ENCODE data around the gene P2RY2. TPM values are rescaled to one million over a fixed set of nuclear protein-coding genes. Genes with fewer than 3 reads are reported as not detected.

The P2RY2 gene
- total and polyA plus RNA-seq, 4 donors: 1.8 to 3.7 (median 2.2) TPM

DNA sequence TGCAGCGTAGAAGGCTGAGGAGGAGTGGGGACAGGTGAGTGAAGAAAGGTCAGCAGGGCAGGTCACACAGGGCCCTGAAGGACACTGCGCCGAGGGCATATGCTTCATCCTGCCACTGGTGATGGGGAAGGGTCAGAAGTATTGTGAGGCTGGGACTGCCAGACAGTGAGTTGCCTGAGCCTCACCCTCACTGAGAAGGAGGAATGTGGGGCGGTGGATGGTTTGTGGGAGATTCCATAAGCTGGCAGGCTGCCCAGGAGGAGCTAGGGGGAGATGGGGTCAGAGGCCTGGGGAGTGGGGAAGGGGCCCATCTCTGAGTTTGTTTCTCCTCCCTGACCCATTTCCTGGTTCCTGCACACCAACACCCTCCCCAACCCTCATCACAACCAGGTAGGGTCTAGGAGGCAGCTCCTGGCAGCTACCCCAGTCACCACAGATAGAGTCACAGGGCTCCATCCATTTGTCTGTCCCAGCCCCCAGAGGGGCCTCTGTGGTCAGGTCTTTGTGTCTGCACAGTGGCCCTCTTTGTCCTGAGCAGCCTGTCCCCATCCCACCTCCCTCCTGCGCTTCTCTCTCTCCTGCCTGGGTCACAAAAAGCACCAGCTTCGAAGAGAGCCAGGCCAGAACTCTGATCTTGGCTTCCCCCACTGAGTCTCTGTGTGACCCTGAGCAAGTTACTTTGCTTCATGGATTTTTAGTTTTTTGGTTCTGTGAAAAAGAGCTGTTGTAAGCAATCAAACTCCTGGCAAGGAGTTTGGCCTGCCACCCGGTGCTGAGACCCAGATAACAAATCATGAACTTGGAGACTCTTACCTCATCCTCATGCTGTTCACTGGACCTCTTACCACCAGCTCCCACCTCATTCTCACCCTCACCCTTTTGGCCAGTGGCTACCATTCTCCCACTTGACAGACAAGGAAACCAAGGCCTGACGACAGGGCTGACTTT lies 4.6 kb upstream of the P2RY2 start:
- WGBS: 91% methylated on average over 8 of the region's 8 CpGs
- H3K9ac ChIP-seq (ENCODE audit: low read depth in 1 of 2, low read length in 2 of 2): no peak overlapping the region
- no peak overlapping the region for H3K27ac ChIP-seq (ENCODE audit: low read depth in 1 of 2, low read length in 2 of 2)
- TF ChIP-seq, protein P1, sequence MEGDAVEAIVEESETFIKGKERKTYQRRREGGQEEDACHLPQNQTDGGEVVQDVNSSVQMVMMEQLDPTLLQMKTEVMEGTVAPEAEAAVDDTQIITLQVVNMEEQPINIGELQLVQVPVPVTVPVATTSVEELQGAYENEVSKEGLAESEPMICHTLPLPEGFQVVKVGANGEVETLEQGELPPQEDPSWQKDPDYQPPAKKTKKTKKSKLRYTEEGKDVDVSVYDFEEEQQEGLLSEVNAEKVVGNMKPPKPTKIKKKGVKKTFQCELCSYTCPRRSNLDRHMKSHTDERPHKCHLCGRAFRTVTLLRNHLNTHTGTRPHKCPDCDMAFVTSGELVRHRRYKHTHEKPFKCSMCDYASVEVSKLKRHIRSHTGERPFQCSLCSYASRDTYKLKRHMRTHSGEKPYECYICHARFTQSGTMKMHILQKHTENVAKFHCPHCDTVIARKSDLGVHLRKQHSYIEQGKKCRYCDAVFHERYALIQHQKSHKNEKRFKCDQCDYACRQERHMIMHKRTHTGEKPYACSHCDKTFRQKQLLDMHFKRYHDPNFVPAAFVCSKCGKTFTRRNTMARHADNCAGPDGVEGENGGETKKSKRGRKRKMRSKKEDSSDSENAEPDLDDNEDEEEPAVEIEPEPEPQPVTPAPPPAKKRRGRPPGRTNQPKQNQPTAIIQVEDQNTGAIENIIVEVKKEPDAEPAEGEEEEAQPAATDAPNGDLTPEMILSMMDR (IDR thresholded peaks at IDR 0.05; ENCODE audit: low read depth, low read length, missing input control): no peak
- TF ChIP-seq TAF1 (conservative IDR thresholded peaks at IDR 0.05): no peak
- TF ChIP-seq JUND (IDR thresholded peaks at IDR 0.05): no peak
- no peak for TF ChIP-seq RXRA (IDR thresholded peaks at IDR 0.05)
- TF ChIP-seq FOXA1 (IDR thresholded peaks at IDR 0.05): no peak
- TF ChIP-seq GABPA (IDR thresholded peaks at IDR 0.05 in 1 of 2, conservative IDR thresholded peaks at IDR 0.05 in 1 of 2): no peak
- no peak for TF ChIP-seq FOXA2 (IDR thresholded peaks at IDR 0.05)
- no peak for TF ChIP-seq RAD21 (IDR thresholded peaks at IDR 0.05)
- TF ChIP-seq HNF4G (IDR thresholded peaks at IDR 0.05): no peak
- TF ChIP-seq, protein P2, sequence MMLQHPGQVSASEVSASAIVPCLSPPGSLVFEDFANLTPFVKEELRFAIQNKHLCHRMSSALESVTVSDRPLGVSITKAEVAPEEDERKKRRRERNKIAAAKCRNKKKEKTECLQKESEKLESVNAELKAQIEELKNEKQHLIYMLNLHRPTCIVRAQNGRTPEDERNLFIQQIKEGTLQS (IDR thresholded peaks at IDR 0.05): no peak
- no peak for TF ChIP-seq SP1 (IDR thresholded peaks at IDR 0.05)
- TF ChIP-seq NR2F2 (IDR thresholded peaks at IDR 0.05): no peak
- TF ChIP-seq, protein P3, sequence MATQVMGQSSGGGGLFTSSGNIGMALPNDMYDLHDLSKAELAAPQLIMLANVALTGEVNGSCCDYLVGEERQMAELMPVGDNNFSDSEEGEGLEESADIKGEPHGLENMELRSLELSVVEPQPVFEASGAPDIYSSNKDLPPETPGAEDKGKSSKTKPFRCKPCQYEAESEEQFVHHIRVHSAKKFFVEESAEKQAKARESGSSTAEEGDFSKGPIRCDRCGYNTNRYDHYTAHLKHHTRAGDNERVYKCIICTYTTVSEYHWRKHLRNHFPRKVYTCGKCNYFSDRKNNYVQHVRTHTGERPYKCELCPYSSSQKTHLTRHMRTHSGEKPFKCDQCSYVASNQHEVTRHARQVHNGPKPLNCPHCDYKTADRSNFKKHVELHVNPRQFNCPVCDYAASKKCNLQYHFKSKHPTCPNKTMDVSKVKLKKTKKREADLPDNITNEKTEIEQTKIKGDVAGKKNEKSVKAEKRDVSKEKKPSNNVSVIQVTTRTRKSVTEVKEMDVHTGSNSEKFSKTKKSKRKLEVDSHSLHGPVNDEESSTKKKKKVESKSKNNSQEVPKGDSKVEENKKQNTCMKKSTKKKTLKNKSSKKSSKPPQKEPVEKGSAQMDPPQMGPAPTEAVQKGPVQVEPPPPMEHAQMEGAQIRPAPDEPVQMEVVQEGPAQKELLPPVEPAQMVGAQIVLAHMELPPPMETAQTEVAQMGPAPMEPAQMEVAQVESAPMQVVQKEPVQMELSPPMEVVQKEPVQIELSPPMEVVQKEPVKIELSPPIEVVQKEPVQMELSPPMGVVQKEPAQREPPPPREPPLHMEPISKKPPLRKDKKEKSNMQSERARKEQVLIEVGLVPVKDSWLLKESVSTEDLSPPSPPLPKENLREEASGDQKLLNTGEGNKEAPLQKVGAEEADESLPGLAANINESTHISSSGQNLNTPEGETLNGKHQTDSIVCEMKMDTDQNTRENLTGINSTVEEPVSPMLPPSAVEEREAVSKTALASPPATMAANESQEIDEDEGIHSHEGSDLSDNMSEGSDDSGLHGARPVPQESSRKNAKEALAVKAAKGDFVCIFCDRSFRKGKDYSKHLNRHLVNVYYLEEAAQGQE (IDR thresholded peaks at IDR 0.05): no peak
- TF ChIP-seq, protein P4, sequence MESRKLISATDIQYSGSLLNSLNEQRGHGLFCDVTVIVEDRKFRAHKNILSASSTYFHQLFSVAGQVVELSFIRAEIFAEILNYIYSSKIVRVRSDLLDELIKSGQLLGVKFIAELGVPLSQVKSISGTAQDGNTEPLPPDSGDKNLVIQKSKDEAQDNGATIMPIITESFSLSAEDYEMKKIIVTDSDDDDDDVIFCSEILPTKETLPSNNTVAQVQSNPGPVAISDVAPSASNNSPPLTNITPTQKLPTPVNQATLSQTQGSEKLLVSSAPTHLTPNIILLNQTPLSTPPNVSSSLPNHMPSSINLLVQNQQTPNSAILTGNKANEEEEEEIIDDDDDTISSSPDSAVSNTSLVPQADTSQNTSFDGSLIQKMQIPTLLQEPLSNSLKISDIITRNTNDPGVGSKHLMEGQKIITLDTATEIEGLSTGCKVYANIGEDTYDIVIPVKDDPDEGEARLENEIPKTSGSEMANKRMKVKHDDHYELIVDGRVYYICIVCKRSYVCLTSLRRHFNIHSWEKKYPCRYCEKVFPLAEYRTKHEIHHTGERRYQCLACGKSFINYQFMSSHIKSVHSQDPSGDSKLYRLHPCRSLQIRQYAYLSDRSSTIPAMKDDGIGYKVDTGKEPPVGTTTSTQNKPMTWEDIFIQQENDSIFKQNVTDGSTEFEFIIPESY (IDR thresholded peaks at IDR 0.05): no peak
- TF ChIP-seq, protein P5, sequence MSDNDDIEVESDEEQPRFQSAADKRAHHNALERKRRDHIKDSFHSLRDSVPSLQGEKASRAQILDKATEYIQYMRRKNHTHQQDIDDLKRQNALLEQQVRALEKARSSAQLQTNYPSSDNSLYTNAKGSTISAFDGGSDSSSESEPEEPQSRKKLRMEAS (IDR thresholded peaks at IDR 0.05): no peak
- TF ChIP-seq HNF4A (conservative IDR thresholded peaks at IDR 0.05): no peak
- H3K4me3 ChIP-seq (ENCODE audit: low read depth in 1 of 3, low read length in 3 of 3): no peak overlapping the region
- H3K27me3 ChIP-seq (ENCODE audit: control insufficient read depth in 4 of 4, insufficient read depth in 4 of 4, low read length in 3 of 4): no peaks in the 10 kb centered on the region
- no peaks in the 10 kb centered on the region for H3K9me3 ChIP-seq (ENCODE audit: control insufficient read depth in 4 of 4, low read length in 3 of 4)
- no peaks in the 10 kb centered on the region for H3K36me3 ChIP-seq (ENCODE audit: control insufficient read depth in 4 of 4, insufficient read depth in 3 of 4, low read depth in 1 of 4, low read length in 3 of 4)
- DNase-seq (ENCODE audit: low spot score): no peak
- peaks cover 0 to 16% (median 12%) of the 10 kb centered on the region in 4 donors for H3K4me1 ChIP-seq (ENCODE audit: control insufficient read depth in 4 of 4, insufficient read depth in 4 of 4, low read length in 3 of 4)

Measured in liver (tissue), 9 donors.